Thyroid gland (tissue), 4 donors: ENCODE results near the gene BOK. TPM values are rescaled to one million over a fixed set of nuclear protein-coding genes. Genes with fewer than 3 reads are reported as not detected.

ENCODE experiments used
- DNase-seq, 2 donors: peaks; one replicate each; pipeline ENCODE4 v3.0.0-alpha.2; 2019
- H3K27ac ChIP-seq, 3 donors: fragments of 200-600 bp; sonication (generic); 1 replicate in 2 of 3; 2 replicates in 1 of 3; pipeline ENCODE4 v1.5.1; 2016 to 2019; ENCODE audit warnings: mild to moderate bottlenecking in 1 of 3, moderate library complexity in 1 of 3
- H3K27me3 ChIP-seq: fragments of 200-600 bp; sonication (generic); one replicate; pipeline ENCODE4 v1.5.1; 2019
- H3K36me3 ChIP-seq, 2 donors: fragments of 200-600 bp; sonication (generic); one replicate each; pipeline ENCODE4 v1.5.1; 2016 to 2019
- H3K4me1 ChIP-seq, 2 donors: fragments of 200-600 bp; sonication (generic); one replicate each; pipeline ENCODE4 v1.5.1; 2017 to 2019
- H3K4me3 ChIP-seq, 3 donors: fragments of 200-600 bp; sonication (generic); replicated peaks in 1 of 3; 1 replicate in 2 of 3; 2 replicates in 1 of 3; pipeline ENCODE4 v1.5.1; 2016; ENCODE audit warnings: mild to moderate bottlenecking in 1 of 3
- H3K9me3 ChIP-seq: fragments of 200-600 bp; sonication (generic); one replicate; pipeline ENCODE4 v1.5.1; 2017
- CTCF ChIP-seq, 6 experiments: fragments of 200-600 bp in 3 of 6; fragments of 450-650 bp in 3 of 6; sonication (generic) in 3 of 6; IDR thresholded peaks; one replicate each; pipeline ENCODE4 v1.5.1; 2016 to 2019; ENCODE audit warnings: antibody characterized with exemption in 6 of 6, mild to moderate bottlenecking in 2 of 6, inconsistent platforms in 1 of 6, moderate library complexity in 1 of 6
- POLR2A ChIP-seq, 2 donors: fragments of 450-650 bp; IDR thresholded peaks; one replicate each; pipeline ENCODE4 v1.6.1; 2017; ENCODE audit warnings: antibody characterized with exemption in 2 of 2, mild to moderate bottlenecking in 2 of 2, moderate library complexity in 1 of 2
- WGBS, 2 donors: methylation state at CpG; one replicate each; pipeline ENCODE4 v1.1.5; 2017; 5-methylcytosine and 5-hydroxymethylcytosine counted together
- intact Hi-C: fragments of 100-400 bp; cut with DNase I; formaldehyde crosslinking; loops from one replicate; pipeline ENCODE4 v1.15.1; 2023
- total RNA-seq, 4 donors: library from RNA; depleted of rRNA; stranded (reverse); fragments of >200 nt; gene quantifications; one replicate each; pipeline ENCODE4 v1.2.3, GENCODE V29; 2016

Gene BOK
- total RNA-seq, 4 donors from 2014 or later, result 22.2 to 32.1 (median 27.0) TPM

DNA sequence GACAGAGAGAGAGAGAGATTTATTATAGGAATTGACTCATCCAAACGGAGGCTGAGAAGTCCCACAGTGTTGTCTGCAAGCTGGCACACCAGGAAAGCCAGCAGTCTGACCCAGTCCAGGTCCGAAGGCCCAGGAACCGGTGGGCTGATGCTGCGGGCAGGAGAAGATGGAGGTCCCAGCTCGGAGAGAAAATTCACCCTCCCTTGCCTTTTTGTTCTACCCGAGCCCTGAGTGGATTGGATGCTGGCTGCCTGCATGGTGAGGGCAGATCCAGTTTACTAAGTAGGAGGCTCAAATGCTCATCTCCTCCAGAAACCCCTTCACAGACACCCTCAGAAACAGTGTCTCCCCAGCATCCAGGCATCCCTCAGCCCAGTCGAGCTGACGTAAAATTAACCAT is 28.0 kb upstream of the BOK start:
- WGBS, 2 donors, result 81 to 92% methylated on average over 8 of the region's 8 CpGs
- no peak overlapping the region for H3K4me3 ChIP-seq
- intact Hi-C loops, result no loop called here

DNA sequence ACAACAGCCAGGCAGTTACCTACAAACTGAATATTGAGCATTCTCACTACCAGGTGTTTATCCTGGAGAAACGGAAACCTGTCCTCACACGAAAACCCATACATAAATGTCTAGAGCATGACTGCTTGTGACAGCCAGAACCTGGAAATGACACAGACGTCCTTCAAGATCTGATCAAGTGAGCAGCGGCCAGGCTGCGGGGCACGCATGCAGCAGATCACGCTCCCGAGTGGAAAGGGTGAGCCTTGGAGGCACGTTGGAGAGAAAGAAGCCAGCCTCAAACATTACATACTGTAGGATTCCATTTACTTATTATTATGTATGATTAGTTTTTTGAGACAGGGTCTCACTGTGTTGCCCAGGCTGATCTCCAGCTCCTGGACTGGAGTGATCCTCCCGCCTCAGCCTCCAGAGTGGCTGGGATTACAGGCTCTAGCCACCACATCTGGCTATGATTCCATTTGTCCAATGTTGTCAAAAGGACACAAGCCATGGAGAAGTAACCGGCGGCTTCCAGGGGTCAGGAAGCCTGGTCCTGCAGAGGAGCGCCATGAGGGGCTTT is 27.3 kb upstream of the BOK start:
- H3K4me1 ChIP-seq, result no peaks in the 10 kb centered on the region
- TF ChIP-seq POLR2A (IDR thresholded peaks at IDR 0.05), result no peak
- no peak for TF ChIP-seq CTCF (IDR thresholded peaks at IDR 0.05)
- no peaks in the 10 kb centered on the region for H3K9me3 ChIP-seq
- 72 to 82% methylated on average over 12 to 13 of the region's 13 CpGs for WGBS, 2 donors
- H3K4me3 ChIP-seq, result no peak overlapping the region
- no peak overlapping the region for H3K27ac ChIP-seq
- no peaks in the 10 kb centered on the region for H3K36me3 ChIP-seq
- intact Hi-C loops, result no loop called here
- no peak for DNase-seq
- no peaks in the 10 kb centered on the region for H3K27me3 ChIP-seq

More for the DNA sequence above, 28.0 kb upstream of the BOK start:
- Histone ChIP-seq H3K27ac (no peak overlapping the region), H3K9me3 (no peaks in the 10 kb centered on the region), H3K27me3 (no peaks in the 10 kb centered on the region), H3K36me3 (no peaks in the 10 kb centered on the region), H3K4me1 (no peaks in the 10 kb centered on the region)
- TF ChIP-seq CTCF (IDR thresholded peaks at IDR 0.05), result no peak
- TF ChIP-seq POLR2A (IDR thresholded peaks at IDR 0.05), result no peak
- no peak for DNase-seq

- Histone ChIP-seq H3K27ac (no peak overlapping the region), H3K27me3 (no peaks in the 10 kb centered on the region), H3K4me1 (no peaks in the 10 kb centered on the region), H3K9me3 (no peaks in the 10 kb centered on the region), H3K36me3 (no peaks in the 10 kb centered on the region), H3K4me3 (no peak overlapping the region)
- WGBS, 2 donors, result 90 to 93% methylated on average over 8 of the region's 8 CpGs
- DNase-seq, result no peak
- intact Hi-C loops, result no loop called here
- TF ChIP-seq CTCF (IDR thresholded peaks at IDR 0.05), result no peak
- no peak for TF ChIP-seq POLR2A (IDR thresholded peaks at IDR 0.05)
Measured at GRCh38 chr2:241532168-241532567, 26.4 kb upstream of the BOK start.

- intact Hi-C loops, result no loop called here
- 85 to 90% methylated on average over 12 to 24 of the region's 26 CpGs for WGBS, 2 donors
- H3K4me1 ChIP-seq, result no peaks in the 10 kb centered on the region
Measured at GRCh38 chr2:241532733-241533601, 25.6 kb upstream of the BOK start.

More at GRCh38 chr2:241532733-241533601, 25.6 kb upstream of the BOK start:
- Histone ChIP-seq H3K27me3 (no peaks in the 10 kb centered on the region), H3K4me3 (no peak overlapping the region), H3K27ac (no peak overlapping the region), H3K36me3 (no peaks in the 10 kb centered on the region), H3K9me3 (no peaks in the 10 kb centered on the region)
- DNase-seq, result no peak
- TF ChIP-seq CTCF (IDR thresholded peaks at IDR 0.05) (no peak), POLR2A (IDR thresholded peaks at IDR 0.05) (no peak)
